ENCODE results near the gene RAET1L.

DNA sequence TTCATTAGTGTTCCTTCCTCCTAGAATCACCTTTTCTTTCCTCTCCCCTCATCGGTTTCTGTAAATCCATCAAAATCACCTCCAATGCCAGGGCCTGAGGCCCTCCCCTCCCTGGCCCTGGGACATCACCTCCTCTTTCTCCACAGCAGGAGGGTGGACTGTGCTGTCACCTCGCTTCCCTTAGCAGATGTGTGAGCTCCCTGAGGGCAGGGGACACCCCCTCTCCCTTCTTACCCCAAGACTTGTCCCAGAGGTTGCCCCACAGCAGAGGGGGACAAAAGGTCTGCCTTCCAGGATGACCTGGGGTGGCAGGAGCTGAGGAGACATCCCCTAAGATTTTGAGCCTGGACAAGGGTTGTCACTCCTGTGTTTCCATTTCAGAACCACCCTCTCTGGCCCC lies 55.7 kb downstream of the RAET1L start:
- TF ChIP-seq POLR2A (IDR thresholded peaks at IDR 0.05), result no peak
- TF ChIP-seq, protein P1, sequence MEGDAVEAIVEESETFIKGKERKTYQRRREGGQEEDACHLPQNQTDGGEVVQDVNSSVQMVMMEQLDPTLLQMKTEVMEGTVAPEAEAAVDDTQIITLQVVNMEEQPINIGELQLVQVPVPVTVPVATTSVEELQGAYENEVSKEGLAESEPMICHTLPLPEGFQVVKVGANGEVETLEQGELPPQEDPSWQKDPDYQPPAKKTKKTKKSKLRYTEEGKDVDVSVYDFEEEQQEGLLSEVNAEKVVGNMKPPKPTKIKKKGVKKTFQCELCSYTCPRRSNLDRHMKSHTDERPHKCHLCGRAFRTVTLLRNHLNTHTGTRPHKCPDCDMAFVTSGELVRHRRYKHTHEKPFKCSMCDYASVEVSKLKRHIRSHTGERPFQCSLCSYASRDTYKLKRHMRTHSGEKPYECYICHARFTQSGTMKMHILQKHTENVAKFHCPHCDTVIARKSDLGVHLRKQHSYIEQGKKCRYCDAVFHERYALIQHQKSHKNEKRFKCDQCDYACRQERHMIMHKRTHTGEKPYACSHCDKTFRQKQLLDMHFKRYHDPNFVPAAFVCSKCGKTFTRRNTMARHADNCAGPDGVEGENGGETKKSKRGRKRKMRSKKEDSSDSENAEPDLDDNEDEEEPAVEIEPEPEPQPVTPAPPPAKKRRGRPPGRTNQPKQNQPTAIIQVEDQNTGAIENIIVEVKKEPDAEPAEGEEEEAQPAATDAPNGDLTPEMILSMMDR (IDR thresholded peaks at IDR 0.05), result no peak
